Ovary (tissue), 9 donors: ENCODE results near the gene CHAF1A. TPM values are rescaled to one million over a fixed set of nuclear protein-coding genes. Genes with fewer than 3 reads are reported as not detected.
A peak's percentile ranks its signal among the peaks of the same experiment; 100 is the strongest.

ENCODE experiments used
- DNase-seq, 5 donors: peaks; one replicate each; pipeline ENCODE4 v3.0.0-alpha.2; 2019 to 2020
- H3K27ac ChIP-seq, 2 donors: fragments of 200-600 bp; one replicate each; pipeline versions ENCODE4 v1.5.1 to v1.8.0; 2019 to 2022
- H3K27me3 ChIP-seq: fragments of 200-600 bp; one replicate; pipeline ENCODE4 v1.8.0; 2022
- H3K36me3 ChIP-seq: fragments of 200-600 bp; sonication (generic); one replicate; pipeline ENCODE4 v1.5.1; 2019
- H3K4me1 ChIP-seq: one replicate; pipeline ENCODE4 v1.8.1; 2013; ENCODE audit warnings: mild to moderate bottlenecking, moderate library complexity; ENCODE audit not compliant: insufficient read depth
- H3K4me3 ChIP-seq: fragments of 200-600 bp; sonication (generic); one replicate; pipeline ENCODE4 v1.5.1; 2017
- H3K9me3 ChIP-seq, 2 donors: fragments of 200-600 bp in 1 of 2; sonication (generic) in 1 of 2; one replicate each; pipeline versions ENCODE4 v1.5.1 to v1.8.1; 2013 to 2019; ENCODE audit warnings: mild to moderate bottlenecking in 1 of 2, moderate library complexity in 1 of 2
- CTCF ChIP-seq, 3 donors: fragments of 450-650 bp in 2 of 3; fragments of 200-600 bp in 1 of 3; IDR thresholded peaks; one replicate each; pipeline versions ENCODE4 v1.5.1 to v1.8.0; 2016 to 2022; ENCODE audit warnings: antibody characterized with exemption in 3 of 3, mild to moderate bottlenecking in 1 of 3
- EP300 ChIP-seq: sonication (generic); formaldehyde crosslinking; IDR thresholded peaks from one replicate; pipeline ENCODE4 v1.6.1; 2017; ENCODE audit warnings: antibody characterized with exemption
- POLR2A ChIP-seq: fragments of 450-650 bp; IDR thresholded peaks from one replicate; pipeline ENCODE4 v1.6.1; 2017; ENCODE audit warnings: antibody characterized with exemption, mild to moderate bottlenecking, moderate library complexity
- WGBS, 3 donors: extraction: QIAGEN DNeasy Blood & Tissue Kit in 1 of 3; methylation state at CpG; one replicate each; pipeline versions ENCODE4 v1.1.5 to v1.1.7; 2013 to 2017; 5-methylcytosine and 5-hydroxymethylcytosine counted together
- intact Hi-C, 4 donors: fragments of 100-400 bp; cut with DNase I; formaldehyde crosslinking; loops; one replicate each; pipeline versions ENCODE4 v1.11.0 to v1.15.1; 2022 to 2023
- polyA plus RNA-seq, 2 donors: library from polyadenylated mRNA; stranded (reverse); fragments of 200-250 nt in 1 of 2; fragments of 350-450 nt in 1 of 2; fragmentation: Illumina TruSeq in 1 of 2; extraction: RNeasy Lipid Tissue Mini Kit (QIAGEN cat#74804) in 1 of 2; gene quantifications; one replicate each; pipeline ENCODE4 v1.2.3, GENCODE V29; 2013 to 2014
- total RNA-seq, 7 donors: library from RNA; depleted of rRNA in 2 of 7; stranded (reverse); fragments of >200 nt in 2 of 7; fragmentation: NEBNext Ultra II Directional in 3 of 7; extraction: Animal tissue kit (Norgen Biotek cat#: 25700) in 3 of 7; gene quantifications; one replicate each; pipeline versions ENCODE4 v1.1.0 to v1.2.4, GENCODE V29; 2016 to 2023
- donor health status: DM: no; HTN: no; CAD: no; lungs with moderate emphysema.
- donor health status: DM: no; HTN: no; CAD: no.
- donor health status: Bipolar disorder and iron deficiency.
- donor health status: DM: yes; HTN: yes; CAD: no.
- donor health status: DM: no; HTN: no; CAD: no.
- donor health status: DM: yes; HTN: yes; CAD: no.

CHAF1A gene
- total and polyA plus RNA-seq, 9 donors, result 4.7 to 10.4 (median 7.5) TPM

DNA sequence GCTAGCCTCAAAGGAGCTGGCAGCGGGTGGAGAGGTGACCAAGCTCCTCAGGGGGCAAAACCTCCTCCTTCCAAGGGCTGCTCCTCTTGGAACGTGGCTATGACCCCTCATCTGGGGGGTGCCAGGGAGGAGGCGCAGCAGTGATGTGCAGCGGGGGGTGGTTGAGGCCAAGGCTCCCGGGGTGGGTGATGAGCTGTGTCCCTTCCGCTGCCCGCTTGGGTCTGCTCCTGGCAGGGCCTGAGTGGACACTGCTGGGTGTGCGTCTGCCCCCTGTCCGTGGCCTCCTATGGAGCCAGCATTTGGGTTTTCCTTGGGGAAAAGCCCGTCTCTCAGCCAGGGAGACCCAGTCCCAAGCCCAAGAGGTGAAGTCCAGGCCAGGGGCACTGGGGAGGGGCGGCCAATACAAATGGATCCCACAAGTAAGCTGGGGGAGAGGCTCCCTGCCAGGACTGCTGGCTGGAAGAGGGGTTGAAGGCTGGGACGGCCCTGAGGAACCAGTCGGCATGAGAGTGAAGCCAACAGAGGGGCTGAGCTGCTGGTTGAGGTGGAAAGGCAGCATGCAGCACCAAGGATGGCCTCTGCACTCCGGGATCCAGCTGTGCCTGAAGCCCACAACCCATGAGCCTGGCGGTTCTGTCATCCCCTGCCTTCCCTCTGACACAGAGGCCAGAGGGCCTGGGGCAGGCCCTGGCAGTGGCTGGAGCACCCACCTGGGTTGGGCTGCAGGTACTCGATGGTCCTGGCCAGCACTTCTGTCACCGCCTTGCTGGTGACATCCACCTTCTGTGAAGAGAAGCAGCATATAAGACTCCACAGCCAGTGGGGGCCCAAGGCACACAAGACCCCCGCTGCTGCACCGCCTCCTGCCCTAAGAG lies 36.4 kb upstream of the CHAF1A start:
- Histone ChIP-seq H3K4me1 (peaks cover 29% of the 10 kb centered on the region), H3K36me3 (no peaks in the 10 kb centered on the region), H3K27me3 (no peaks in the 10 kb centered on the region), H3K4me3 (no peak overlapping the region), H3K27ac (no peak overlapping the region), H3K9me3 (no peaks in the 10 kb centered on the region)
- 85 to 91% (median 90%) methylated on average over 19 of the region's 19 CpGs for WGBS, 3 donors
- intact Hi-C loops, result no loop called here
- no peak for TF ChIP-seq POLR2A
- TF ChIP-seq CTCF (IDR thresholded peaks at IDR 0.05), result no peak
- no peak for TF ChIP-seq EP300
- DNase-seq, result peak in 1 of 5 donors; percentile 33

DNA sequence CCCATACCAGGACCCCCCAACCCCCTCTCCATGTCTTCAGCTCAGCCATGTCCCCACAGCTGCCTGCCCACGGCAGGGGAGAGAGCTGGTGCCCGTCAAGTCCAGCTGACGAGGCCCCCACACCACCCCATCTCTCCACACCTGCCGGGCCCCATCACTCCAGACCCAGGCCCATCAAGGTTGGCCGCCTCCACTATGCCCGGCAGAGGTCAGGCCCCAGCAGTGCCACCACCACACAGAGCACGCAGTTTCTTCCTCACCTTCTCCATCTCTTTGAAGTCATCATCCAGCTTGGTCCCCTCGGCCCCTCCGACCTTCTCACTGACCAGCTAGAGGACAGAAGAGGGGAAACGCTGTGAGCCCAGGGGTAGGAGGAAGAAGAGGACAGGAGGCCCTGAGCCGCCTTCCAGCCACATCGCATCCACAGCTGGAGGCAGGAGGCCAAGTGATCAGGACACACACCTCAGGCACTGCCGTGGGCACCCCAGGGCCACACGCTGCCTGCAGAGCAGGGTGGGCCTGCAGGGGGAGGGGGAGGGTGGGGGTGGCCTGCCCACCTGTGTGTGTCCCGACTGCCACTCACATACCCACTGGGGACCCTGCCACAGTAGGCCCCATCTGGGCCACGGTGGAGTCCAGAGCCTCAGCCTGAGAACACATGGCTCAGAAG lies 35.6 kb upstream of the CHAF1A start:
- H3K36me3 ChIP-seq, result no peaks in the 10 kb centered on the region
- no peaks in the 10 kb centered on the region for H3K27me3 ChIP-seq
- TF ChIP-seq POLR2A (no peak), CTCF (IDR thresholded peaks at IDR 0.05) (no peak), EP300 (no peak)
- WGBS, 3 donors, result 79 to 87% (median 84%) methylated on average over 15 to 16 of the region's 16 CpGs
- H3K4me3 ChIP-seq, result no peak overlapping the region
- intact Hi-C loops, result no loop called here
- peak in 1 of 5 donors; percentile 32 for DNase-seq
- no peaks in the 10 kb centered on the region for H3K9me3 ChIP-seq
- peaks cover 26% of the 10 kb centered on the region for H3K4me1 ChIP-seq
- H3K27ac ChIP-seq, result no peak overlapping the region

GRCh38 chr19:4367336-4367723 lies 35.1 kb upstream of the CHAF1A start:
- Histone ChIP-seq H3K36me3 (no peaks in the 10 kb centered on the region), H3K9me3 (no peaks in the 10 kb centered on the region), H3K27ac (no peak overlapping the region), H3K4me3 (no peak overlapping the region), H3K4me1 (peaks cover 27% of the 10 kb centered on the region), H3K27me3 (no peaks in the 10 kb centered on the region)
- WGBS, 3 donors, result 87 to 90% (median 88%) methylated on average over 10 of the region's 10 CpGs
- TF ChIP-seq CTCF (IDR thresholded peaks at IDR 0.05), result no peak
- no peak for TF ChIP-seq EP300
- no peak for TF ChIP-seq POLR2A
- intact Hi-C loops, result no loop called here
- no peak for DNase-seq

DNA sequence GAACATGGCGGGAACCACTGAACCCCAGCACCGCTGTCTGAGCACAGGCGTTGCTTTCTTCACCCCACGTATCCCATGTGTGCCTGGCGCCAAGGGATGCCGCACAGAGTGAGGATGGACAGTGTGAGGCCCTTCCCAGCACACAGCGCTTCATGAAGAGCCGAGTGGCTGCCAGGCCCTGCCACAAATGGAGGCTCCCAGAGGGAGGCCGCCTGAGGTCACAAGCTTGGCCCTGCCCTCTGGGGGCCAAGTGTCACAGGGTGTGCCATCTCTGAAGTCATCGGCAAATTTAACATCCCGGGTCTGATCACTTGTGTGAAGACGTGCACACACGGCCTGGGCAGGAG lies 34.7 kb upstream of the CHAF1A start:
- Histone ChIP-seq H3K36me3 (no peaks in the 10 kb centered on the region), H3K9me3 (no peaks in the 10 kb centered on the region), H3K4me1 (peaks cover 31% of the 10 kb centered on the region), H3K27me3 (no peaks in the 10 kb centered on the region), H3K27ac (peak overlapping the region; percentile 38 to 59), H3K4me3 (no peak overlapping the region)
- DNase-seq, result peak in 1 of 5 donors; percentile 39
- WGBS, 3 donors, result 80 to 86% (median 84%) methylated on average over 13 of the region's 13 CpGs
- intact Hi-C loops, result no loop called here
- no peak for TF ChIP-seq POLR2A
- no peak for TF ChIP-seq EP300
- TF ChIP-seq CTCF (IDR thresholded peaks at IDR 0.05), result no peak
